IMR-90 (cell line): ENCODE measurements around the gene STAG1.

ENCODE experiments used
- CEBPB ChIP-seq: IDR thresholded peaks from 2 replicates; pipeline ENCODE4 v1.6.1; 2012; ENCODE audit warnings: low read depth, low read length, improper control_type of control experiment
- CTCF ChIP-seq: conservative IDR thresholded peaks from 2 replicates; pipeline ENCODE4 v1.5.1; 2012; ENCODE audit warnings: mild to moderate bottlenecking, low read depth, low read length, improper control_type of control experiment
- FOS ChIP-seq: fragments of 150-350 bp; IDR thresholded peaks from 2 replicates; pipeline ENCODE4 v1.6.1; 2016; ENCODE audit warnings: low read depth, low read length
- MXI1 ChIP-seq: IDR thresholded peaks from 2 replicates; pipeline ENCODE4 v1.6.1; 2012; ENCODE audit warnings: low read depth, mild to moderate bottlenecking, low read length, moderate library complexity, borderline replicate concordance
- NFE2L2 ChIP-seq: fragments of 150-350 bp; IDR thresholded peaks from 2 replicates; pipeline ENCODE4 v1.6.1; 2016; ENCODE audit warnings: low read depth, mild to moderate bottlenecking, low read length
- POLR2A ChIP-seq: IDR thresholded peaks from 2 replicates; pipeline ENCODE4 v1.6.1; 2012; ENCODE audit warnings: mild to moderate bottlenecking, low read depth, low read length
- RAD21 ChIP-seq: IDR thresholded peaks from 2 replicates; pipeline ENCODE4 v1.6.1; 2012; ENCODE audit warnings: low read length, improper control_type of control experiment
- RCOR1 ChIP-seq: IDR thresholded peaks from 2 replicates; pipeline ENCODE4 v1.6.1; 2012; ENCODE audit warnings: mild to moderate bottlenecking, low read length, improper control_type of control experiment; ENCODE audit not compliant: insufficient replicate concordance
- RFX5 ChIP-seq: IDR thresholded peaks from 2 replicates; pipeline ENCODE4 v1.8.0; 2012; ENCODE audit warnings: low read depth, mild to moderate bottlenecking, low read length, moderate library complexity
- SMC3 ChIP-seq: fragments of 150-350 bp; IDR thresholded peaks from 2 replicates; pipeline ENCODE4 v1.6.1; 2016; ENCODE audit warnings: low read depth, mild to moderate bottlenecking, antibody characterized with exemption, low read length, moderate library complexity

GRCh38 chr3:136516656-136517055, 235.5 kb downstream of the STAG1 start:
- no peak for TF ChIP-seq CTCF
- TF ChIP-seq RCOR1, result no peak
- TF ChIP-seq SMC3, result no peak
- TF ChIP-seq FOS, result no peak
- no peak for TF ChIP-seq POLR2A
- no peak for TF ChIP-seq RAD21
- no peak for TF ChIP-seq CEBPB
- no peak for TF ChIP-seq RFX5
- no peak for TF ChIP-seq NFE2L2
- TF ChIP-seq MXI1, result no peak
